ENCODE data around the gene HAS3. TPM values are rescaled to one million over a fixed set of nuclear protein-coding genes. Genes with fewer than 3 reads are reported as not detected.
A peak's percentile ranks its signal among the peaks of the same experiment; 100 is the strongest.

Gene HAS3
- total RNA-seq, 1 experiment from 2014 or later = 66.9 TPM

DNA sequence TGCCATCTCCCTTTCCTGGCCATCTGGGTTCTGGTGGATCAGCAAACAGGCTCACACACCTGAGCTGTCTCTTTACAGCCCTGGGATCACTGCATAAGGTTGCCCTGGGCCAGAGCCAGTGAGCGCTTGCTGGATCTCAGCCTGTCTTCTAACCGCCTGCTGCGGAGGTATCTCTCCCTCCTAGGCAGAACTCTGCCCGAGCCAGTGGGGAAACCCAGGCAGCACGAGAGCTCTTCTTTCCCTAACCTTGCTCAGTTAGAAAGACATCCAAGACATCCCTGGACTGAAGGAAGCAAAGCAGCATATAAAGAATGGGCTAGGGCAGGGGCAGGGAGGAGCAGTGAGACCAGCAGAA is 6.4 kb downstream of the HAS3 start:
- H3K4me3 Mint-ChIP-seq = no peak overlapping the region
- H3K27ac Mint-ChIP-seq = peak overlapping the region; percentile 77
- DNase-seq (ENCODE audit: low spot score) (no peak), ATAC-seq (no peak)
- TF ChIP-seq SMAD3 (CRISPR knock-in tag; IDR thresholded peaks at IDR 0.05; ENCODE audit: borderline replicate concordance) = no peak
- TF ChIP-seq CREB1 (CRISPR knock-in tag; IDR thresholded peaks at IDR 0.05) = no peak
- no peak for TF ChIP-seq ZNF425 (CRISPR knock-in tag; conservative IDR thresholded peaks at IDR 0.05)
- TF ChIP-seq TEAD4 (CRISPR knock-in tag; IDR thresholded peaks at IDR 0.05) = no peak
- TF ChIP-seq CREM (CRISPR knock-in tag; IDR thresholded peaks at IDR 0.05) = no peak
- no peak for TF ChIP-seq MXD4 (CRISPR knock-in tag; IDR thresholded peaks at IDR 0.05; ENCODE audit: borderline replicate concordance)
- TF ChIP-seq, protein P1, sequence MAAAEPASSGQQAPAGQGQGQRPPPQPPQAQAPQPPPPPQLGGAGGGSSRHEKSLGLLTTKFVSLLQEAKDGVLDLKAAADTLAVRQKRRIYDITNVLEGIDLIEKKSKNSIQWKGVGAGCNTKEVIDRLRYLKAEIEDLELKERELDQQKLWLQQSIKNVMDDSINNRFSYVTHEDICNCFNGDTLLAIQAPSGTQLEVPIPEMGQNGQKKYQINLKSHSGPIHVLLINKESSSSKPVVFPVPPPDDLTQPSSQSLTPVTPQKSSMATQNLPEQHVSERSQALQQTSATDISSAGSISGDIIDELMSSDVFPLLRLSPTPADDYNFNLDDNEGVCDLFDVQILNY (CRISPR knock-in tag; IDR thresholded peaks at IDR 0.05) = no peak
- no peak for TF ChIP-seq NR3C1 (CRISPR knock-in tag; conservative IDR thresholded peaks at IDR 0.05; ENCODE audit: low read depth)
- ChIA-PET POLR2A (interaction anchor here (0.9 kb wide), 1 partner anchor 13 kb away, joined by 3 read pairs; no protein-coding TSS in a partner anchor), CTCF (interaction anchor here (0.6 to 3.4 kb wide), 8 partner anchors 11 to 210 kb away, joined by 3 to 49 read pairs (median 4); no protein-coding TSS in a partner anchor)
- H3K4me1 Mint-ChIP-seq = peaks cover 42% of the 10 kb centered on the region
- H3K36me3 Mint-ChIP-seq = peaks cover 71% of the 10 kb centered on the region
- H3K9me3 Mint-ChIP-seq = no peaks in the 10 kb centered on the region
- H3K27me3 Mint-ChIP-seq (ENCODE audit: low read depth) = no peaks in the 10 kb centered on the region

DNA sequence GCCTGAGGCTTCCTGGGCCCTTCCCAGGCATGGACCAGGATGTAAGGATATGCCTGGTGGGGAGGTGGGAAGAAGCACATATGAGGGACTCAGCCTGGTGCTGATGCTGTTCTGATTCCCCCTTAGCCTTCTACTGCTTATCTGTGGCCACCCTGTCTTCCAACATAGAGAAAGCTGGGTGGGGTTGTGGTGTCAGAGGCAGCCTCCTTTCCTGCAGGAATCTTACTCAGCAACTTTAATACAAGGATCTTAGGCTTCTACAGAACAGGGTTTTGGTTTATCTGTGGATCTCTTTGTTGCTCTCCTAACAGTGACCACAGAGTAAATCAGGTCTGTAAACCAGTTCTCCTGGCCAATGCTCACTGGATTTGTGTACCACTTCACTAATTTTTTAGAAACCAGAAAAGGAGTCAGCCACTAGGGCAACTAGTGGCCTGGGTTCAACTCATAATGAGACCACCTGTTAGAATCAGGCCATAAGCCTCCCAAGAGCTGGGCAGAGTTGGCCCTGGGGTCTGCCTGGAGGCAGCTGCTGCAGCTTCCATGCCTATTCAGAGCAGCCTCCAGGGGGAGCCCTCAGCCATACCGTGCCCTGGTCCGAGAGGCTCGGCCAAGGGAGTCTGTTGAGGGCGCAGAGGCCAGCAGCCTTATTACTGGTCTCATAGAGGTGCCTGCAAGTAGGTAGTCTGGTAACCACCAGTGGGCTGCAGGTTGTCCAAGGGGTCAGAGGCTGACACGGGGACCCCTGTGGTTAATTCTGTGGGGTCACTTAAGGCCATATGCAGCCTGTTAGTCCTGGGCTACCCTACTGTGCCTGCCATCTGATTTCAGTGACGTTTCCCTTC is 7.1 kb downstream of the HAS3 start:
- H3K4me1 Mint-ChIP-seq = peaks cover 42% of the 10 kb centered on the region
- ATAC-seq = peak; percentile 81
- no peak overlapping the region for H3K4me3 Mint-ChIP-seq
- ChIA-PET POLR2A (interaction anchor here (0.9 kb wide), 1 partner anchor 12 kb away, joined by 3 read pairs; no protein-coding TSS in a partner anchor), CTCF (interaction anchor here (0.6 to 3.4 kb wide), 27 partner anchors 11 to 268 kb away, joined by 3 to 49 read pairs (median 4); no protein-coding TSS in a partner anchor)
- TF ChIP-seq ZNF219 (CRISPR knock-in tag; IDR thresholded peaks at IDR 0.05; ENCODE audit: borderline replicate concordance) = no peak
- TF ChIP-seq, protein P2, sequence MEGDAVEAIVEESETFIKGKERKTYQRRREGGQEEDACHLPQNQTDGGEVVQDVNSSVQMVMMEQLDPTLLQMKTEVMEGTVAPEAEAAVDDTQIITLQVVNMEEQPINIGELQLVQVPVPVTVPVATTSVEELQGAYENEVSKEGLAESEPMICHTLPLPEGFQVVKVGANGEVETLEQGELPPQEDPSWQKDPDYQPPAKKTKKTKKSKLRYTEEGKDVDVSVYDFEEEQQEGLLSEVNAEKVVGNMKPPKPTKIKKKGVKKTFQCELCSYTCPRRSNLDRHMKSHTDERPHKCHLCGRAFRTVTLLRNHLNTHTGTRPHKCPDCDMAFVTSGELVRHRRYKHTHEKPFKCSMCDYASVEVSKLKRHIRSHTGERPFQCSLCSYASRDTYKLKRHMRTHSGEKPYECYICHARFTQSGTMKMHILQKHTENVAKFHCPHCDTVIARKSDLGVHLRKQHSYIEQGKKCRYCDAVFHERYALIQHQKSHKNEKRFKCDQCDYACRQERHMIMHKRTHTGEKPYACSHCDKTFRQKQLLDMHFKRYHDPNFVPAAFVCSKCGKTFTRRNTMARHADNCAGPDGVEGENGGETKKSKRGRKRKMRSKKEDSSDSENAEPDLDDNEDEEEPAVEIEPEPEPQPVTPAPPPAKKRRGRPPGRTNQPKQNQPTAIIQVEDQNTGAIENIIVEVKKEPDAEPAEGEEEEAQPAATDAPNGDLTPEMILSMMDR (IDR thresholded peaks at IDR 0.05) = peak; percentile 80
- no peaks in the 10 kb centered on the region for H3K27me3 Mint-ChIP-seq (ENCODE audit: low read depth)
- peak overlapping the region; percentile 77 for H3K27ac Mint-ChIP-seq
- peaks cover 74% of the 10 kb centered on the region for H3K36me3 Mint-ChIP-seq
- H3K9me3 Mint-ChIP-seq = no peaks in the 10 kb centered on the region
- DNase-seq (ENCODE audit: low spot score) = peak; percentile 89

GRCh38 chr16:69113216-69113615 is 7.8 kb downstream of the HAS3 start:
- peaks cover 37% of the 10 kb centered on the region for H3K4me1 Mint-ChIP-seq
- H3K9me3 Mint-ChIP-seq = no peaks in the 10 kb centered on the region
- H3K36me3 Mint-ChIP-seq = peaks cover 82% of the 10 kb centered on the region
- H3K4me3 Mint-ChIP-seq = no peak overlapping the region
- H3K27ac Mint-ChIP-seq = peak overlapping the region; percentile 63; the same call in 1 of the 2 replicates
- CTCF ChIA-PET = interaction anchor here (0.9 to 3.4 kb wide), 21 partner anchors 10 to 251 kb away, joined by 3 to 49 read pairs (median 4); no protein-coding TSS in a partner anchor
- H3K27me3 Mint-ChIP-seq (ENCODE audit: low read depth) = no peaks in the 10 kb centered on the region
- no peak for ATAC-seq
- peak; percentile 6 for DNase-seq (ENCODE audit: low spot score)
- POLR2A ChIA-PET = interaction anchor here (0.5 kb wide), 1 partner anchor 626 kb away, joined by 3 read pairs; no protein-coding TSS in a partner anchor
- TF ChIP-seq ZNF263 (CRISPR knock-in tag; IDR thresholded peaks at IDR 0.05; ENCODE audit: low read depth) (no peak), JUN (CRISPR knock-in tag; IDR thresholded peaks at IDR 0.05) (no peak), KAT7 (CRISPR knock-in tag; IDR thresholded peaks at IDR 0.05; ENCODE audit: borderline replicate concordance) (no peak), RELA (CRISPR knock-in tag; IDR thresholded peaks at IDR 0.05; ENCODE audit: borderline replicate concordance) (no peak), FOXP1 (CRISPR knock-in tag; IDR thresholded peaks at IDR 0.05; ENCODE audit: borderline replicate concordance) (no peak), GTF2I (CRISPR knock-in tag; conservative IDR thresholded peaks at IDR 0.05) (no peak), TCF7 (CRISPR knock-in tag; IDR thresholded peaks at IDR 0.05; ENCODE audit: low read depth) (no peak), NR3C1 (CRISPR knock-in tag; conservative IDR thresholded peaks at IDR 0.05; ENCODE audit: low read depth) (no peak), ZNF423 (CRISPR knock-in tag; IDR thresholded peaks at IDR 0.05) (no peak)
- TF ChIP-seq, protein P3, sequence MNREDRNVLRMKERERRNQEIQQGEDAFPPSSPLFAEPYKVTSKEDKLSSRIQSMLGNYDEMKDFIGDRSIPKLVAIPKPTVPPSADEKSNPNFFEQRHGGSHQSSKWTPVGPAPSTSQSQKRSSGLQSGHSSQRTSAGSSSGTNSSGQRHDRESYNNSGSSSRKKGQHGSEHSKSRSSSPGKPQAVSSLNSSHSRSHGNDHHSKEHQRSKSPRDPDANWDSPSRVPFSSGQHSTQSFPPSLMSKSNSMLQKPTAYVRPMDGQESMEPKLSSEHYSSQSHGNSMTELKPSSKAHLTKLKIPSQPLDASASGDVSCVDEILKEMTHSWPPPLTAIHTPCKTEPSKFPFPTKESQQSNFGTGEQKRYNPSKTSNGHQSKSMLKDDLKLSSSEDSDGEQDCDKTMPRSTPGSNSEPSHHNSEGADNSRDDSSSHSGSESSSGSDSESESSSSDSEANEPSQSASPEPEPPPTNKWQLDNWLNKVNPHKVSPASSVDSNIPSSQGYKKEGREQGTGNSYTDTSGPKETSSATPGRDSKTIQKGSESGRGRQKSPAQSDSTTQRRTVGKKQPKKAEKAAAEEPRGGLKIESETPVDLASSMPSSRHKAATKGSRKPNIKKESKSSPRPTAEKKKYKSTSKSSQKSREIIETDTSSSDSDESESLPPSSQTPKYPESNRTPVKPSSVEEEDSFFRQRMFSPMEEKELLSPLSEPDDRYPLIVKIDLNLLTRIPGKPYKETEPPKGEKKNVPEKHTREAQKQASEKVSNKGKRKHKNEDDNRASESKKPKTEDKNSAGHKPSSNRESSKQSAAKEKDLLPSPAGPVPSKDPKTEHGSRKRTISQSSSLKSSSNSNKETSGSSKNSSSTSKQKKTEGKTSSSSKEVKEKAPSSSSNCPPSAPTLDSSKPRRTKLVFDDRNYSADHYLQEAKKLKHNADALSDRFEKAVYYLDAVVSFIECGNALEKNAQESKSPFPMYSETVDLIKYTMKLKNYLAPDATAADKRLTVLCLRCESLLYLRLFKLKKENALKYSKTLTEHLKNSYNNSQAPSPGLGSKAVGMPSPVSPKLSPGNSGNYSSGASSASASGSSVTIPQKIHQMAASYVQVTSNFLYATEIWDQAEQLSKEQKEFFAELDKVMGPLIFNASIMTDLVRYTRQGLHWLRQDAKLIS (CRISPR knock-in tag; IDR thresholded peaks at IDR 0.05; ENCODE audit: borderline replicate concordance) = no peak
- TF ChIP-seq, protein P4, sequence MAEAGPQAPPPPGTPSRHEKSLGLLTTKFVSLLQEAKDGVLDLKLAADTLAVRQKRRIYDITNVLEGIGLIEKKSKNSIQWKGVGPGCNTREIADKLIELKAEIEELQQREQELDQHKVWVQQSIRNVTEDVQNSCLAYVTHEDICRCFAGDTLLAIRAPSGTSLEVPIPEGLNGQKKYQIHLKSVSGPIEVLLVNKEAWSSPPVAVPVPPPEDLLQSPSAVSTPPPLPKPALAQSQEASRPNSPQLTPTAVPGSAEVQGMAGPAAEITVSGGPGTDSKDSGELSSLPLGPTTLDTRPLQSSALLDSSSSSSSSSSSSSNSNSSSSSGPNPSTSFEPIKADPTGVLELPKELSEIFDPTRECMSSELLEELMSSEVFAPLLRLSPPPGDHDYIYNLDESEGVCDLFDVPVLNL (CRISPR knock-in tag; IDR thresholded peaks at IDR 0.05; ENCODE audit: borderline replicate concordance, low read depth) = no peak
